PC-3 (cell line): ENCODE measurements around the gene CDH22. TPM values are rescaled to one million over a fixed set of nuclear protein-coding genes. Genes with fewer than 3 reads are reported as not detected.

ENCODE experiments used
- ATAC-seq: fragments of 200-7000 bp; cut with Tn5 transposase; 2 replicates; pipeline ENCODE4 v1.9.1; 2020; ENCODE audit warnings: mild to moderate bottlenecking, moderate library complexity
- BruUV-seq: library from RNA; stranded (reverse); fragments of 400-500 nt; replicated peaks from 2 replicates; lab custom pipeline; 2021; lab: Mats Ljungman, UMichigan
- CTCF ChIA-PET: fragments of 300-600 bp; sonication (Branson Sonifier 250); formaldehyde crosslinking; loops from one replicate; lab custom pipeline; 2022; ENCODE audit warnings: antibody characterized with exemption; lab: Charles Lee
- POLR2A ChIA-PET: fragments of 300-600 bp; sonication (Branson Sonifier 250); formaldehyde crosslinking; loops from one replicate; lab custom pipeline; 2022; ENCODE audit warnings: antibody characterized with exemption; ENCODE audit not compliant: unreplicated experiment; lab: Charles Lee
- DNase-seq: peaks from one replicate; pipeline ENCODE4 v3.0.0-alpha.2; 2015
- H2AFZ ChIP-seq: fragments of 300-600 bp; sonication (generic); 2 replicates; pipeline ENCODE4 v1.6.0; 2016; ENCODE audit warnings: antibody characterized with exemption, low read length
- H3F3A ChIP-seq: fragments of 300-600 bp; sonication (generic); one replicate; pipeline ENCODE4 v1.6.0; 2017; ENCODE audit warnings: antibody characterized with exemption, low read length, control low read depth, mild to moderate bottlenecking; ENCODE audit not compliant: unreplicated experiment
- H3K27ac ChIP-seq: fragments of 300-600 bp; sonication (generic); 2 replicates; pipeline ENCODE4 v1.5.1; 2016; ENCODE audit warnings: mild to moderate bottlenecking, low read length
- H3K27me3 ChIP-seq: fragments of 300-600 bp; sonication (generic); 2 replicates; pipeline ENCODE4 v1.6.1; 2016; ENCODE audit warnings: low read length, mixed read lengths
- H3K36me3 ChIP-seq: fragments of 300-600 bp; sonication (generic); 2 replicates; pipeline ENCODE4 v1.6.1; 2016; ENCODE audit warnings: low read depth, mixed run types, low read length, mixed read lengths
- H3K4me1 ChIP-seq: fragments of 300-600 bp; sonication (generic); 2 replicates; pipeline ENCODE4 v1.5.1; 2016; ENCODE audit warnings: low read length; ENCODE audit not compliant: insufficient read depth
- H3K4me2 ChIP-seq: fragments of 300-600 bp; sonication (generic); 2 replicates; pipeline ENCODE4 v1.6.0; 2016; ENCODE audit warnings: low read length
- H3K4me3 ChIP-seq: fragments of 300-600 bp; sonication (generic); 2 replicates; pipeline ENCODE4 v1.5.1; 2016; ENCODE audit warnings: mild to moderate bottlenecking, low read length, mixed read lengths
- H3K79me2 ChIP-seq: fragments of 300-600 bp; sonication (generic); 2 replicates; pipeline ENCODE4 v1.6.1; 2017; ENCODE audit warnings: low read length, mixed read lengths
- H3K9ac ChIP-seq: fragments of 300-600 bp; sonication (generic); 2 replicates; pipeline ENCODE4 v1.6.0; 2016; ENCODE audit warnings: mild to moderate bottlenecking, low read length
- H3K9me2 ChIP-seq: fragments of 300-600 bp; sonication (generic); replicated peaks from 2 replicates; pipeline ENCODE4 v1.6.1; 2016; ENCODE audit warnings: mixed run types, low read length, mixed read lengths
- H3K9me3 ChIP-seq: fragments of 300-600 bp; sonication (generic); 2 replicates; pipeline ENCODE4 v1.6.1; 2016; ENCODE audit warnings: low read length, mixed read lengths
- H4K20me1 ChIP-seq: fragments of 300-600 bp; sonication (generic); 2 replicates; pipeline ENCODE4 v1.6.1; 2016; ENCODE audit warnings: low read length, mixed read lengths
- EZH2 ChIP-seq: fragments of 300-600 bp; sonication (generic); IDR thresholded peaks from one replicate; pipeline ENCODE4 v1.6.1; 2017; ENCODE audit warnings: antibody characterized with exemption, mild to moderate bottlenecking, low read length; ENCODE audit not compliant: unreplicated experiment
- EZH2phosphoT487 ChIP-seq: fragments of 300-600 bp; sonication (generic); IDR thresholded peaks from 2 replicates; pipeline ENCODE4 v1.6.1; 2018; ENCODE audit warnings: mild to moderate bottlenecking, antibody characterized with exemption, low read length, borderline replicate concordance
- intact Hi-C: fragments of 100-400 bp; cut with micrococcal nuclease; formaldehyde crosslinking; loops from 2 replicates; pipeline ENCODE4 v1.9.0; 2023
- total RNA-seq: library from RNA; depleted of rRNA; stranded (reverse); fragments of >200 nt; gene quantifications from 2 replicates; pipeline ENCODE4 v1.2.3, GENCODE V29; 2014
- TF ChIP-seq, protein P1 (sequence below): fragments of 300-600 bp; sonication (generic); conservative IDR thresholded peaks from 2 replicates; pipeline ENCODE4 v1.5.1; 2017; ENCODE audit warnings: antibody characterized with exemption, low read depth, mild to moderate bottlenecking, low read length

The CDH22 gene
- total RNA-seq, 1 experiment from 2014 or later: not detected

- no peak overlapping the region for H2AFZ ChIP-seq
- TF ChIP-seq EZH2phosphoT487 (no peak), EZH2 (no peak)
- TF ChIP-seq, protein P1, sequence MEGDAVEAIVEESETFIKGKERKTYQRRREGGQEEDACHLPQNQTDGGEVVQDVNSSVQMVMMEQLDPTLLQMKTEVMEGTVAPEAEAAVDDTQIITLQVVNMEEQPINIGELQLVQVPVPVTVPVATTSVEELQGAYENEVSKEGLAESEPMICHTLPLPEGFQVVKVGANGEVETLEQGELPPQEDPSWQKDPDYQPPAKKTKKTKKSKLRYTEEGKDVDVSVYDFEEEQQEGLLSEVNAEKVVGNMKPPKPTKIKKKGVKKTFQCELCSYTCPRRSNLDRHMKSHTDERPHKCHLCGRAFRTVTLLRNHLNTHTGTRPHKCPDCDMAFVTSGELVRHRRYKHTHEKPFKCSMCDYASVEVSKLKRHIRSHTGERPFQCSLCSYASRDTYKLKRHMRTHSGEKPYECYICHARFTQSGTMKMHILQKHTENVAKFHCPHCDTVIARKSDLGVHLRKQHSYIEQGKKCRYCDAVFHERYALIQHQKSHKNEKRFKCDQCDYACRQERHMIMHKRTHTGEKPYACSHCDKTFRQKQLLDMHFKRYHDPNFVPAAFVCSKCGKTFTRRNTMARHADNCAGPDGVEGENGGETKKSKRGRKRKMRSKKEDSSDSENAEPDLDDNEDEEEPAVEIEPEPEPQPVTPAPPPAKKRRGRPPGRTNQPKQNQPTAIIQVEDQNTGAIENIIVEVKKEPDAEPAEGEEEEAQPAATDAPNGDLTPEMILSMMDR: no peak
- DNase-seq (no peak), ATAC-seq (no peak)
- peaks cover 77% of the 10 kb centered on the region for H3K27me3 ChIP-seq
- POLR2A ChIA-PET: no interaction called here
- no peak overlapping the region for H3K4me2 ChIP-seq
- BruUV-seq: no TSS peak
- CTCF ChIA-PET: no interaction called here
- H3K36me3 ChIP-seq: no peaks in the 10 kb centered on the region
- no peaks in the 10 kb centered on the region for H3K9me2 ChIP-seq
- no peaks in the 10 kb centered on the region for H4K20me1 ChIP-seq
- no peak overlapping the region for H3K4me3 ChIP-seq
- H3K4me1 ChIP-seq: no peaks in the 10 kb centered on the region
- no peaks in the 10 kb centered on the region for H3K79me2 ChIP-seq
- intact Hi-C loops: no loop called here
- no peak overlapping the region for H3K9ac ChIP-seq
- H3K27ac ChIP-seq: no peak overlapping the region
- H3F3A ChIP-seq: no peaks in the 10 kb centered on the region
- no peaks in the 10 kb centered on the region for H3K9me3 ChIP-seq
Observed at GRCh38 chr20:46277602-46278001, 30.7 kb downstream of the CDH22 start.

DNA sequence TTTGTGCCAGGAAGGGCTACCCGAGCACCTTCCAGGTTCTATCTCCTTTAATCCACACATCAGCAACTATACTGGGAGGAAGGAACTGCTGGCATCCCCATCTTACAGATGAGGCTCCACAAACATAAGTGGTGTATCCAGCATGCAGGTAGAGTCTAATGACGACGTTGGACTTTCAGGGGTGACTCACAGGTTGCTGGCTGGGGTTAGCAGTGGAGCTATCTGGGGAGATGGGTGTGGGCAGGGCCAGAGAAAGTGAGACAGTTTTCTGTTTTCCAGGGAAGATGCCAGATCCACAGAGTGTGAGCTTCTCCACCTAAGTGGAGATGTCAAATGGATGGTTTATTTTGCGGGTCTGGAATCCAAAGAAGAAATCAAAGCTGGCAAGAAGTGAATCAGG, 31.8 kb downstream of the CDH22 start:
- H3K9me3 ChIP-seq: no peaks in the 10 kb centered on the region
- CTCF ChIA-PET: no interaction called here

DNA sequence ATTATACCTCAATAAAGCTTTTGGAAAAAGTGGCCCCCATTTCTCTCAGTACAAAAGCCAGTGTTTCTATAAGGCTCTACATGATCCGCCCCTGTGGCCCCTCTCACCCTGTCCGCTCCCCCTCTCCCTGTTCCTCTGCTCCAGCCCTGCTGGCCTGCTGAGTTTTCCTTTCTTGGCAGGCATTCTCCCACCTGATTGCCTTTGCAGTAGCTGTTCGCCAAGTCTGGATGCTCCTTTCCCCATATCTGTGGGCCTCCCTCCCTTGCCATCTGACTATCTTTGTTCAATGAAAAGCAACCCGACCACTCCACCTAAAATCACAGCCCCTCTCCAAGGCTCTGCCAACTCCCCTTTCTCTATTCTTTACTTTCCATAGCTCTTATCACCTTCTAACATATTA, 33.2 kb downstream of the CDH22 start:
- DNase-seq (no peak), ATAC-seq (no peak)
- Histone ChIP-seq H3K36me3 (no peaks in the 10 kb centered on the region), H3K27ac (no peak overlapping the region), H3F3A (no peaks in the 10 kb centered on the region), H3K79me2 (no peaks in the 10 kb centered on the region), H3K9me3 (no peaks in the 10 kb centered on the region), H3K9ac (no peak overlapping the region), H3K4me3 (no peak overlapping the region), H3K4me1 (no peaks in the 10 kb centered on the region), H3K4me2 (no peak overlapping the region), H3K9me2 (no peaks in the 10 kb centered on the region), H3K27me3 (peaks cover 71% of the 10 kb centered on the region), H2AFZ (no peak overlapping the region), H4K20me1 (no peaks in the 10 kb centered on the region)
- ChIA-PET POLR2A (no interaction called here), CTCF (no interaction called here)
- BruUV-seq: no TSS peak
- intact Hi-C loops: no loop called here
- TF ChIP-seq EZH2phosphoT487 (no peak), EZH2 (no peak)
- TF ChIP-seq, protein P1: no peak

More for the DNA sequence above, 31.8 kb downstream of the CDH22 start:
- Histone ChIP-seq H3F3A (no peaks in the 10 kb centered on the region), H3K79me2 (no peaks in the 10 kb centered on the region), H3K36me3 (no peaks in the 10 kb centered on the region), H3K4me1 (no peaks in the 10 kb centered on the region), H3K4me3 (no peak overlapping the region), H3K9ac (no peak overlapping the region), H2AFZ (no peak overlapping the region), H4K20me1 (no peaks in the 10 kb centered on the region), H3K9me2 (no peaks in the 10 kb centered on the region), H3K27me3 (peaks cover 73% of the 10 kb centered on the region), H3K27ac (no peak overlapping the region), H3K4me2 (no peak overlapping the region)
- no TSS peak for BruUV-seq
- intact Hi-C loops: no loop called here
- DNase-seq (no peak), ATAC-seq (no peak)
- TF ChIP-seq, protein P1: no peak
- TF ChIP-seq EZH2: no peak
- no peak for TF ChIP-seq EZH2phosphoT487
- POLR2A ChIA-PET: no interaction called here
